Transverse colon (tissue), 4 donors: ENCODE measurements around the gene VPS33A.

Source experiments
- POLR2A ChIP-seq: fragments of 450-650 bp; IDR thresholded peaks from one replicate; pipeline ENCODE4 v1.6.1; 2016; ENCODE audit warnings: antibody characterized with exemption, mild to moderate bottlenecking, moderate library complexity
- POLR2AphosphoS5 ChIP-seq, 3 donors: sonication (generic); formaldehyde crosslinking; IDR thresholded peaks; one replicate each; pipeline ENCODE4 v1.6.1; 2016; ENCODE audit warnings: antibody characterized with exemption in 3 of 3
- TF ChIP-seq, protein P1 (sequence below), 5 experiments: fragments of 200-600 bp in 3 of 5; fragments of 450-650 bp in 2 of 5; sonication (generic) in 3 of 5; IDR thresholded peaks; 1 replicate in 2 of 5; 2 replicates in 3 of 5; pipeline ENCODE4 v1.5.1; 2016 to 2017; ENCODE audit warnings: antibody characterized with exemption in 5 of 5, inconsistent platforms in 3 of 5, mild to moderate bottlenecking in 2 of 5, moderate library complexity in 1 of 5

DNA sequence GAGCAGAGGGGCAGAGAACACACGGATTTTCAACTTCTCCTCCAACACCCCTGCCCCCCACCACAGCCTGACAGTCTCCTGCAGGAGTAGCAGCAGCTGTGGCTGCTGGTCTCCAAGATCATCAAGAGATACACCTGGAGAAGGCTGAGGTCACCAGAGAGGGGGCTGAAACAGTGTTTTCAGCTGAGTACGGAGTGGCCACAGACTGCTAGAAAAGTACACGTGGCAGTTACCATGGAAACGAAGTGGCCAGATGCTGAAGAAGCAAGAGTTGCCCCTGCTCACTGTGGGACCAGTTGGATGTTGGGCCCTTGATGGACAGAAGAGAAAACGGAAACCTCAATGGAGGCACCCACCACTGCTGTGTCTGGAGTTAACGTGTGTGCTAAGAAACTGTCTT lies 35.5 kb downstream of the VPS33A start:
- TF ChIP-seq, protein P1, sequence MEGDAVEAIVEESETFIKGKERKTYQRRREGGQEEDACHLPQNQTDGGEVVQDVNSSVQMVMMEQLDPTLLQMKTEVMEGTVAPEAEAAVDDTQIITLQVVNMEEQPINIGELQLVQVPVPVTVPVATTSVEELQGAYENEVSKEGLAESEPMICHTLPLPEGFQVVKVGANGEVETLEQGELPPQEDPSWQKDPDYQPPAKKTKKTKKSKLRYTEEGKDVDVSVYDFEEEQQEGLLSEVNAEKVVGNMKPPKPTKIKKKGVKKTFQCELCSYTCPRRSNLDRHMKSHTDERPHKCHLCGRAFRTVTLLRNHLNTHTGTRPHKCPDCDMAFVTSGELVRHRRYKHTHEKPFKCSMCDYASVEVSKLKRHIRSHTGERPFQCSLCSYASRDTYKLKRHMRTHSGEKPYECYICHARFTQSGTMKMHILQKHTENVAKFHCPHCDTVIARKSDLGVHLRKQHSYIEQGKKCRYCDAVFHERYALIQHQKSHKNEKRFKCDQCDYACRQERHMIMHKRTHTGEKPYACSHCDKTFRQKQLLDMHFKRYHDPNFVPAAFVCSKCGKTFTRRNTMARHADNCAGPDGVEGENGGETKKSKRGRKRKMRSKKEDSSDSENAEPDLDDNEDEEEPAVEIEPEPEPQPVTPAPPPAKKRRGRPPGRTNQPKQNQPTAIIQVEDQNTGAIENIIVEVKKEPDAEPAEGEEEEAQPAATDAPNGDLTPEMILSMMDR (IDR thresholded peaks at IDR 0.05) = no peak
- no peak for TF ChIP-seq POLR2A
- TF ChIP-seq POLR2AphosphoS5 (IDR thresholded peaks at IDR 0.05) = no peak
